SIG-M5 treated with dmso at 0.1 percent for 504 hours (cell line): ENCODE measurements around the gene PLXNB2.

Source experiments
- DNase-seq: peaks from one replicate; lab custom pipeline; 2025; ENCODE audit not compliant: unreplicated experiment; lab: John Stamatoyannopoulos, UW

Gene PLXNB2

GRCh38 chr22:50236731-50237409 is 70.6 kb downstream of the PLXNB2 start:
- peak; percentile 5 for DNase-seq

GRCh38 chr22:50233223-50233622 is 74.2 kb downstream of the PLXNB2 start:
- DNase-seq = no peak

- no peak for DNase-seq
Observed at GRCh38 chr22:50232481-50233151, 74.8 kb downstream of the PLXNB2 start.

- no peak for DNase-seq
Observed at GRCh38 chr22:50229370-50229769, 78.1 kb downstream of the PLXNB2 start.

GRCh38 chr22:50228366-50228765 is 79.1 kb downstream of the PLXNB2 start:
- DNase-seq = no peak

- no peak for DNase-seq
Observed at GRCh38 chr22:50227579-50228215, 79.7 kb downstream of the PLXNB2 start.

- DNase-seq = no peak
Observed at GRCh38 chr22:50226875-50227165, 80.6 kb downstream of the PLXNB2 start.

GRCh38 chr22:50226063-50226874 is 81.2 kb downstream of the PLXNB2 start:
- DNase-seq = no peak

GRCh38 chr22:50225200-50225969 is 82.1 kb downstream of the PLXNB2 start:
- no peak for DNase-seq
